Measurements from ENCODE around the gene AGT.
"Not testable (repeated sequence)": the region's sequence is repeated elsewhere in the genome, so short reads cannot be mapped to it uniquely, and the experiment has no call there.

AGT gene

DNA sequence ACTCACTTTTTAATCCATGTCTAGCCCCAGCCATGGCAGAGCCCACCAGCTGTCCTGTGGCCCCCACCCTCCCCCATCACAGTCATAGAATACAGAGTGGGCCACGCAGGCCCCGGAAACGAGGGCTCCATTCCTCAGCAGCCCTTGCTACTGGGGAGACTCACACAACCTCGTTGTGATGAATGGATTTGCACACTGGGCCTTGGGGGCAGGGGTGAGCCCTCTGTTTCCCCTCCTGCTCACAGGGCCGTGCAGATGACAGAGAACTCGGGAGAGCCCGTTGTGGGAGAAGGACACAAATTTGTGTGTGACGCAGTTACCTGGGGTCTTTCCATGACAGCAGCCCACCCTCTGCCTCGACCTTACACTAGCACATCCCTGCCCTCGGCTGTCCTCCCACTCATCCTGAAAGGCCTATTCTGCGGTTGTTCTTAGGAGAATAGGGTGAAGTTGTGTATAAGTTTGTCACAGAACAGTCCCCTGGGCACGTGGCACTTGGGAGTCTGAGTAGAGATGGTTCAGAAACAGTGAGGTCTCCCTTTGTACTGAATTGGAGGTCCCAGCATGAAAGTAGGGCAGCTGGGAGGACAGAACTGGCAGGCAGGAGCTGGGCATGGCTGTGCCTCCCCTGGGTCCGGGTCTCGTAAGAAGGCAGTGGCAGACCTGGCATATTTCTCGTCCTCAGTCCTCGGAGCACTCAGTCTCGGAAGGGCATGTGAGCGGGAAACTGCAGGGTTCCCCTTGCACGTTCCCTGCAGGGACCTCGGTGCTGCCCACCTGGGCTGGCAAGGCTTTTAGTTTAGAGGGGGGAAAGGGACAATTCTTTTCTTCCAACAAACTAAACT is 6.8 kb downstream of the AGT start:
- DNase-seq (no peak), ATAC-seq (no peak)

DNA sequence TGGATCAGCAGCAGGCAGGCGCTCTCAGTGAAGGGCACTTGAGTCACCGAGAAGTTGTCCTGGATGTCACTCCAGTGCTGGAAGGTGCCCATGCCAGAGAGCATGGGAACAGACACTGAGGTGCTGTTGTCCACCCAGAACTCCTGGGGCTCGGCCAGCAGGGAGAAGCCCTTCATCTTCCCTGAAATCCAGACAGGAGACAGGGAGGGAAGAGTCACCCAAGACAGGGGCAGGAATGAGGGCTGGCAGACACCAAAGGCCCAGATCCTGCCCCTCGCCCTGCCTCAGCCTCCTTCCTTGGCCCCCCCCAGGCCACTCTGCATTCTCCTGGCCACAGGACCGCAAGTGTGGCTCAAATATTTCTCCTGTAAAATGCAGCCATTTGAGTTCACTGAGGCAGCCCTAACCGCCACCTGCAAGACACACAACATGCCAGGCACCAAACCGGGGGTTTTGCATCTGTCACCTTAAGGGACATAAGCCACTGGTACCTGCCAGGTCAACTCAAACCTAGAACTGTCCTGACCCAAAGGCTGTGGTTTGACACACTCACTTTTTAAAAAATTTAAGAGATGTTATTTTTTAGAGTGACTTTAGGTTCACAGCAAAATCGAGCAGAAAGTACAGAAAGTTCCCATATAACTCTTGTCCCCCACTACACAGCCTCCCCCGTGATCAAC is 7.8 kb downstream of the AGT start:
- DNase-seq (no peak), ATAC-seq (no peak)

DNA sequence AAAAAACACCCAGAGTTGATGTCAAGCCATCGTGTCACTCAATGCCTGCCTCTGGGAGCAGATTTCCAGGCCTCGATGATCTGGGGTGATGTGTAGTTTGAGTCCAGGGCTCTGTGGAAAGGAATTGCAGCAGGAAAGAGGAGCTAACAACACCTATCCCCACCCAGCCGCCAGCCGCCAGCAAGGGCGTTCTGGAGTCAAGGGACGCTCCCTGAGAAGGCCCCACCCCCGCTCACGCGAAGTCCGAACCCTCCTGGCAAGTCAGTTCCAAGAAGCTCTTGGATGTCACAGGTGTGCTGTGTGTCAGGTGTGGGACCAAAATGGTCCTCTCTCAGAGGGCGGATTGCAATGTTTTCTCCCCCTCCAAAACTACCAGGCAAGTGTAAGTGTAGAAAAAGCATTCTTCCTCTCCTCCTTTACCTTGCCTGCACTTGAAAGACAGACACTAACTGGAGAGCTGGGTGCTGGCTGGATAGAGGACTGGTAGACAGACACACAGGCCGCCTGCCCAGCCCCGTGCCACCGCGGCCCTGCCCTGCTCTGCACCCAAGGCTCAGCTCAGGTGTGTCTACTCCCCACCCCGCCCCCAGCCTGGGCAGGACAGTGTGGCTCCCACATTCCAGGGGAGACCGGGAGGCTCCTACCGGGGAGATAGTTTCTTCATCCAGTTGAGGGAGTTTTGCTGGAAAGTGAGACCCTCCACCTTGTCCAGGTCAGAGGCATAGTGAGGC is 8.5 kb downstream of the AGT start:
- ATAC-seq (no peak), DNase-seq (no peak)

DNA sequence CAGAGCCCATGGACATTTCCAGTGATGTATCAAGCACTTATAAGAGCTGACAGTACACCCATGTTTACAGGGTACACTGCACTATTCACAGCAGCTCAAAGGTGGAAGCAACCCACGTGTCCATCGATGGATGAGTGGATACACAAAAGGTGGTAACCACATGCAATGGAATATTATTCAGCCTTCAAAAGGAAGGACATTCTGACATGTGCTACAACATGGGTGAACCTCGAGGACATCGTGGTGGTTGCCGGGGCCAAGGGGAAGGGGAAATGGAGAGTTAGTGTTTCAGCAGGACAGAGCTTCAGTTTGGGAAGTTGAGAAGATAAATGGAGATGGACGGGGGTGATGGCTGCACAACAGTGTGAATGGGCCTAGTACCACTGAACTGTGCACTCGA is 9.1 kb downstream of the AGT start:
- DNase-seq, result no peak
- ATAC-seq, result no peak

DNA sequence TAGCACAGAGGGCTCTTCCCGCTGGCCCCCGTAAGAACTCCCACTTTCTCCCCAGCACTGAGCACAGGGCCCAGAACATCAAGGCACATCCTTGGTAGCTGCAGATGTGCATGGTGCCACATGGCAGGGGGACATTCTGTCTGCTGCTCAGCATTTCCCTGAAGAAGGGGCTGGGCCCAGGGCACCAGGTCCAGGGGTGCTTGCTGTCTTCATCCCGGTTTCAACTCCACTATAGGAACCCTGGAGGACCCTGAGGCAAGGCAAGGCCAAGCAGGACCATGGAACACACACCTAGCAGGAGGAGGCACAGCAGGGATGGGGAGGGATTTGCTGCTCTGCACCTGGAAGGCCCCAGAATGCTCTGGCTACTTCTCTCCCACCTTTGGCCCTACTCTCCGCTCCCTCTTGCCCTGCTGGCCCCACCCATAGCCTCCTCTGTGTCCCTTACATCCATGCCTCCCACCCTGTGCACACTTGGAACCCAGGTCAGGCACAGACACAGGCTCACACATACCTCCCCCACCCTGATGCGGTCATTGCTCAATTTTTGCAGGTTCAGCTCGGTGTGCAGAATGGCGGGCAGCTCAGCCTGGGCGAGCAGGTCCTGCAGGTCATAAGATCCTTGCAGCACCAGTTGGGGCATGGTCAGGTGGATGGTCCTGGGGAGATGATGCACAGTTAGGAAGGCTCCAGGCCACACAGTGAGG is 10.1 kb downstream of the AGT start:
- ATAC-seq (no peak), DNase-seq (no peak)

DNA sequence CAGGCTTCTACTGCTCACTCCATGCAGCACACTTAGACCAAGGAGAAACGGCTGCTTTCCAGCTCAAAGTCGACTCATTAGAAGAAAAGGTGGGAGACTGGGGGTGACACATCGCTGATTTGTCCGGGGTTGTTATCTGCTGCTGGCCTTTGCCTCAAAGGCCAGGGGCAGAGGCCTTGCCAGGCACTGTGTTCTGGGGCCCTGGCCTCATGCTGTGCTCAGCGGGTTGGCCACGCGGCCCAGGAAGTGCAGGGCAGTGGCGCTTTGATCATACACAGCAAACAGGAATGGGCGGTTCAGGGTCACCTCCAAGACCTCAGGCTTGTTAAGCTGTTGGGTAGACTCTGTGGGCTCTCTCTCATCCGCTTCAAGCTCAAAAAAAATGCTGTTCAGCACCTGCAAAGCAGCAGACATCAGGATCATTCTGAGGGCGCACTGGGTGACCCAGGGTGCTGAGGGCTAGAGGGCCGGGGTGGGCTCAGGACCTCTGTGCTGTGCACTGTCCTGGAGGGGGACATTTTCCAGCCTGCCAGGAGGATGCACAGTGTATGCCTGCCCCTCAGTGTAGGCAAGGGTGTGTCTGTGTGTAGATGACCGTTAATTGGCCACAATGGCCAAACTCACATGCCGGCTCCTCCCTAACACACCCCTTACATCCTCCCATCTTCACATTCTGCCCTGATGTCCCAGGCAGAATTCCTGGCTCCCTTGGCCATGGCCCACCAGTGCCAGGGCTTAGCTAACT is 10.8 kb downstream of the AGT start:
- DNase-seq, result no peak
- ATAC-seq, result no peak

DNA sequence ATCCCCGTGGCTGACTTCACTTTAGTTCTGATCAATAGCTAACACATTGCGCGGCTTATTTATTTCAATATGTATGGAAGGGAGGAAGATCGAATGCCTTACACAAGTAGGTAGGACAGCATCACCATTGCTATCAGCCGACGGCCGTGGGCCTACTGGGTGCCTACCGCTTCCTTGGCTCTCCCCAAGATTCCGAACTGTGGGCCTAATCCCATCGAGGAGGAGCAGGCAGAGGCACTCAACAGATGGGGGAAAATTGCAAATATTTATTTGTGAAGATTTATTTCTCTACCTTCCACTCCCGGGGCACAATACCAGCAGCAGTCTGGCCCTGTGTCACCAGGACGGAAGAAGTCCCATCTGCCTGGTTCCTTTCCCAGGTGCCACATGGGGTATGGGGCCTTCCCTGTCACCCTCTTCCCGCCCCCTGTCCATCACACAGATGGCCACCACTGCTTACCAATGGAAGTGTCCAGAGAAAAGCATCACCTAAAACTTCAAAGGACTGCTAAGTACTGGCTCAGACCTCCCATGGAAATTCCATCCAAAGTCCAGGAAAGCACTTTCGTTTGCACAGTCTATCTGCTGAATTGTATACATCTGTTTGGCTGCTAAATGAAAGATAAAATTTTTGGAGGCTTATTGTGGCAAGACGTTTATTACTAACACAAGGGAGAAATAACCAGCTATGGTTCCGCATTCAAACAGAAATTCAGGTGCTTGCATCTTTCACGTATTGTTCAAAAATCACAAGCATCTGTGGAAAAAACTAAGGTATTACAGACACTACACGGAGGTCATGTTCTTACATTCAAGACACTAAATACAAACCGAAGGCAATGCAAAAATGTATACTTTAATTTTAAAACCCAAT is 11.8 kb downstream of the AGT start:
- ATAC-seq (no peak), DNase-seq (no peak)

DNA sequence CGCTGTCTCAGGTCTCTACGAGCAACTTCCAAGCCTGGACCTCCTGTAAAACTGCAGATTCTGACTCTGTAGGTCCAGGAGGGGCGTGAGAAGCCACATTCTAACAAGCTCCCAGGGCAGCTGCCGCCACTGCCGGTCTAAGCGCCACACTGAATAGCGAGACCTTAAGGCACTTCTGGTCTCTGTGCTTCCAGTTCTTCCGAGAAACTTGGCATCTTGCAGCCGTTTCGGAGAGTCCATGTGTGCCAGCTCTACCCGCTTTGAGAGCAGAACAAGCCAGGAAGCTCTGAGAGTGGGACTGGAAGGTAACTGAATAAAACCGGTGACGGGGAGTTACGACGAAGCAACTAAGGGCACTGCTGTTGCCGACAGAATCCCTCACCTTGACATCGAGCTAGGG is 12.5 kb downstream of the AGT start:
- DNase-seq (no peak), ATAC-seq (no peak)

DNA sequence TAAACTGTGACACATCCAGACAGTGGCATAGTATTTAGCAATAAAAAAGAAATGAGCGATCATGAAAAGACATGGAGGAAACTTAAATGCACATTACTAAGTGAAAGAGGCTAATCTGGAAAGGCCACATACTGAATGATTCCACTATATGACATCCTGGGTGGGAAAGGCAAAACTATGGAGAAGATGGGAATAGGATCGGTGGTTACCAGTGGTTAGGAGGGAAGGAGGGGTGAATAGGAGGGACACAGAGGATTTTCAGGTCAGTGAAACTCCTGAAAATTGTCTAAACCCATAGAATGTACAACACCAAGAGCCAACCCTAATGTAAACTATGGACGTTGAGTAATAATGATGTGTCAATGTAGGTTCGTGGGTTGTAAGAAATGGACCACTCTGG is 13.8 kb downstream of the AGT start:
- DNase-seq, result no peak
- ATAC-seq, result no peak

DNA sequence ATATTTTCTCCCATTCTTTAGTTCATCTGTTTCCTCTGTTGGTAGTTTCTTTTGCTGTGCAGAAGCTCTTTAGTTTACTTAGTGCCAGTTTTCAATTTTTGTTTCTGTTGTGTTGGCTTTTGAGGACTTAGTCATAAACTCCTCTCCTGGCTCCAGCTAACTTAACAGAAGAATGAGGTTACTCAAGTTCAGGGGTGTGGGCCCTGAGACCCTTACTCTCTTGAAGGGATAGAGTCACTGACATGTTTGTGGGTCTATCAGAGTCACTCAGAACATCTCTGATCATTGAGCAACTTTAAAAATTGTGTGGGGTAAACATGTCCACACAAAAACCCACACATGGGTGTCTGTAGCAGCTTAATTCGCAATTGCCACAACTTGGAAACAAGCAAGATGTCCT is 14.2 kb downstream of the AGT start:
- no peak for ATAC-seq
- DNase-seq, result no peak

DNA sequence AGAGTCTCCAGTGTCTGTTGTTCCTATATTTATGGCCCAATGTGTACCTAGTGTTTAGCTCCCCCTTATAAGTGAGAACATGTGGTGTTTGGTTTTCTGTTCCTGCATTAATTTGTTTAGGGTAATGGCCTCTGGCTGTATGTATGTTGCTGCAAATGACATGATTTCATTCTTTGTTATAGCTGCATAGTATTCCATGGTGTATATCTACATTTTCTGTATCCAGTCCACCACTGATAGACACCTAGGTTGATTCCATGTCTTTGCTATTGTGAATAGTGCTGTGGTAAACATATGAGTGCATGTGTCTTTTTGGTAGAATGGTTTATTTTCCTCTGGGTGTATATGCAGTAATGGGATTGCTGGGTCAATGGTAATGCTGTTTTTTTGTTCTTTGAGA is 15.0 kb downstream of the AGT start:
- ATAC-seq, DNase-seq: not testable (repeated sequence)

DNA sequence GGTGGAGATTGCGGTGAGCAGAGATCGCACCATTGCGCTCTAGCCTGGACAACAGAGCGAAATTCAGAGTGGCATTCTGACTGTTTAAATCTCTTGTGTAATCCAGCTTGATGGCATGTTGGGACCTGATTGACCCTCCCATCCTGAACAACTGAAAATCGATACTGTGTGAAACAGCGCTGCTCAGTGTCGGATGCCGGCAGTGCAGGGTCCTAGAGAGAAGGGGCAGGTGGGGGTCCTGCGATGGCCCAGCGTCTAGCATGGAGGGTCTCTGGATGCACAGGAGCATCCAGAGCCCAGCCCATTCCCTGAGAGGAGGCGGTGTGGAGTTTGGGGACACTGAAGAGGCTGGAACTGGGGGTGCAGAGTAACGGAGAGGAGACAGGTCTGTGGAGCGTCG is 15.8 kb downstream of the AGT start:
- ATAC-seq, result no peak

DNA sequence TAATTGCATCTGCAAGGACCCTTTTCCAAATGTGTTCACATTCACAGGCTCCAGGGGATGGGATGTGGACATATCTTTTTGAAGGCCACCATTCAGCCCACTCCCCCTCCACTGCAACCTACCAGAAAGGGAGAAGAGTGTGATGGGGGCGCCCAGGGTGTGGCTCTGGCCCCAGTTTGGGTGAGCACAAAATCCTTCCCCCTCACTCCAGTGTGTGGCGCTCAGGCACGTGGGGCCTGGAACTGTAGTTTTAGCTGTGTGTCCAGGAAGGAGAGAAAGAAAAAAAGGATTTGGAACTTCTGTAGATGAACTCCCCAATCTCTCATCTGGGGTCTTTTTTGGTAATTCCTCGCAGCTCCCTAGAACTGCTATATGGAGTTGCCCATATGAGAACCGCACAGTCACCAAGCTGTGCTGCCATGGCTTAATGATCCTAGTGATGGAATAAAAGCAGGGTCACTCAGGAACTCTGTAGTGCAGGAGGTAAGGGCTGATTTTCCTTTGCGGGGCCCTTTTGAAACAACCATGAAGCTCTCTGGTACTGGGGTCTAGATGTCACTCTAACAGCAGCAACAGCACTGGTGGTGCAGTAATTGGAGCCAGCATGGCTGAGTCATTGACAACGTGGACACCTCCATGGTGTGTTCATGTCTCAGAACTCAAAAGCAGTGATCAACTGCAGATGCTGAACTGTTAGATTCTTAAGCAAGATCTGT is 17.0 kb downstream of the AGT start:
- ATAC-seq, result no peak
- DNase-seq, result no peak

More for the DNA sequence above, 15.8 kb downstream of the AGT start:
- no peak for DNase-seq

DNA sequence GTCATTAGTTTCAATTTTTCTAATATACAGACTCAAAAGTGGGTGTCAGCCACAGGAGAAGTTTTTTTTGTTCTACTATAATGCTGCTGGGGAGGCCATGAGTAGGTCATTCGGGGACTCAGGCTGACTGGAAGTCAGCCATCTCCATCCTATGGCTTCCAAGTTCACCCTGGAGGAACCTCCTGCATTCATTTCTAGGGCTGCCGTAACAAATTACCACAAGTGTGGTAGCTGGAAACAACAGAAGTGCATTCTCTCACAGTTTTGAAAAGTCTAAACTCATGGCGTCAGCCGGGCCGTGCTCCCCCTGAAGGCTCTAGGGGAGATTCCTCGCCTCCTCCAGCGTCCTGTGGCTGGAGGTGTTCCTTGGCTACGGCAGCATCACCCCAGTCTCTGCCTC is 17.7 kb downstream of the AGT start:
- DNase-seq (no peak), ATAC-seq (no peak)

DNA sequence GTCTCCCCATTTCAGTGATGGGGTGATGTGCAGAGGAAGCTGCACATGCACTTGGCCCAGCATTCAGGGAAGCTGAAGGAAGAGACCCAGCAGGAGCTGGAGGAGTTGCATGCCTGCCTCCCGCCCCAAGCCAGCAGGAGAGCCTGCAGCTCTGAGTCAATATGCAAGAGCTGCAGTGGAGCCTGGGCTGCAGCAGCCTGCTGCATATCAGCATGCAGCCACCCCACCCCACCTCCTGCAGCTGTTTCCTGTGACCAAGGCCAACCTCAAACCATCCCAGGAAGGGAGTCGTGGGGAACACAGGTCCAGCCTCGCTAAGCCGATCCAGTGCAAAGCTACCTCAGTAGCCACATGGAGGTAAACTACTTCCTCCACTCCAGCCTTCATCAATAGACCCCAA is 18.9 kb downstream of the AGT start:
- ATAC-seq (no peak), DNase-seq (no peak)

DNA sequence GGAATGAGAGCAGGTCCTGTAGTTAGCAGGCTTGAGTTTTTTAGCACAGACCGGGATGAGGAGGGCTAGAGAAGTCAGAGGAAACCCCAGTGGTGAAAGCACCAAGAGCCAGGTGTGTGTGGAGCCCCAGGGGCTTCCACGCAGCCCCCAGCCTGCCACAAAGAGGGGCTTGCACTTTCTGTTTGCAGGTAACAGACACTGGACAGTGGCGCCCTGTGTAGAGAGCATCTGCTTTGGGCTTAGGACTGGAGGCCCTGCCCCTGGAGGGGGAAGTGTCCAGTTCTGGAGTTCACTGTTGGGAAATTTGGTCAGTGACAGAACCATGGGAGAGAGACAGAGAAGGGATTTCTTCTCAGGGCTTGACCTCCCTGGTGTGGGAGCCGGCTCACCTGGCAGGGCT is 19.5 kb downstream of the AGT start:
- DNase-seq, result no peak
- peak; percentile 28 for ATAC-seq

DNA sequence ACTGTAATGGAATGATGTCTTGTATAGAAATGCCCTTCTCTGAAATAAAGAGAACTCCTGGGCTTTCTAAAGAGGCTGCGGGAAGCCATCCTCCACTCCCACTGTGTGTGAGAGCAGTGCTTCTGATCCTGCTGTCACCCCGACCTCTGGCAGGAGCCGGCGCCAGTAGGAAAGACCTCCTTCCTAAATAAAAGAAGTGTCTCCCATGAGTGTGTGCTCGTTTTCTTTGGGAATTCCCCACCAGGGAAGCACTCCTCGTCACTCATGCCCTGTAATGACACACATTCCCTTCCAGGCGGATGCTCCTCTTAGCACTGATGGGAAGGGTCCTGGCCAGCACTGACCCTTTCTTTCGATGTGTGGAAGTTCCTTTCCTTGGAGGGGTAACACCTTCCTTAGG is 20.1 kb downstream of the AGT start:
- ATAC-seq, result no peak
- DNase-seq, result no peak

DNA sequence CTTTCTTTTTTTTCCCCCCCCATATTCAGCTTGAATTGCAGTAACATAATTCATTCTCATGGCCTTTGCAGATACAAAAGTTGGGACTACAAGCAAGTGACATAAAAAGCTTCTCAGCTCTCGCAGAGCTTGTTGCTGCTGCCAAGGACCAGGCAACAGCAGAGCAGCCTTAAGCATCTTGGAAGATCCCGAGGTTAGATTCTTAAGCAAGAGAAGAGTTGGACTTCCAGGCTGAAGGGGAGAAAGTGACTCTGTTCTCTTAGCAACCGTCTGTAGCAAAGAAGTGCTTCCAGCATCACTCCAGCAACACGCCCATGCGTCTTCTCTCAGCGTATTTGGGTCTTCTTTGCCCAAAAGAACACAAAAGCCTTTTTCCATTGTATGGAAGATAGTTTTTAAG is 20.7 kb downstream of the AGT start:
- ATAC-seq (no peak), DNase-seq (no peak)

DNA sequence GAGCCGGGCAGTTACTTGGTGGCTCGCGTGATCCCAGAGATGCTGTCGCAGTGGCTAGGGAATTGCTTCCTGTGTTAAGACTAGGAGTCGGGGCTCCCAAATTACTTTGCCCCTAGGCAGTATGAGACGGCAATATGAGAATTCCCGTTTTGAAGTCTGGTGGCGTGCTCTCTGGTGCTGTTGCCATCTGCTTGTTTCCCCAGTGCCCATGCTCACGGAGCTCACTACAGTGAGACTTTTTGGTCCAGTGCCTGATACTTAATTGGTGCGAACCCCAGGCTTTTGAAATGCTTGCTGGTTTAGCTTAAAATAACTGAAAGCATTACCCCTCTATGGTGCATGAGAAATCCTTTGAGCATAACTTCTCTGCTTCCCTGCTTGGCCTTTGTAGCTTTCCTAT is 22.3 kb downstream of the AGT start:
- DNase-seq (no peak), ATAC-seq (no peak)

DNA sequence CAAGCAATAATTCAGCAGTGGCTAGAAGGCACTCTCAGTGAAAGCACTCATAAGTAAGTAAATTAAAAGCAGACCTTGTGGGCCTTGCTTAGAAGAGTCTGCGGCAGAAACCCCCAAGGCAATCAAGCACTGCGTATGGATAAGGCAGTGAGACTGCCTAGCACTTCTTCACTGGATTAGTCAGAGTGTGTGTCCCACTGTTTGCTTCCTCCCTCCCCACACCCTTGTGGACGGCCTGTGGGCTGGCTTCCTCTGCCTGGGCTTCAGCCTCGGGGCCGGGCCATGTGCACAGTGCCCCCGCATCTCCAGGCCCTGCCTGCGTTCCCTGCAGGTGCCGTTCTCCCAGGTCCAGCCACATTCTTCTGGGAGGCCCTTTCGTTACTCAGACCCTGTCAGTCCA is 23.8 kb downstream of the AGT start:
- ATAC-seq (no peak), DNase-seq (no peak)
